NT2/D1 (cell line): ENCODE data around the gene APOA5.

Experiments used
- SUZ12 ChIP-seq: IDR thresholded peaks from 2 replicates; pipeline ENCODE4 v1.6.1; 2011; ENCODE audit not compliant: insufficient read length, insufficient read depth; ENCODE audit errors: extremely low read depth
- YY1 ChIP-seq: IDR thresholded peaks from 2 replicates; pipeline ENCODE4 v1.6.1; 2011; ENCODE audit not compliant: insufficient read length, insufficient read depth
- ZNF274 ChIP-seq: IDR thresholded peaks from 2 replicates; pipeline ENCODE4 v1.6.1; 2011; ENCODE audit warnings: mild to moderate bottlenecking, low read depth, low read length

DNA sequence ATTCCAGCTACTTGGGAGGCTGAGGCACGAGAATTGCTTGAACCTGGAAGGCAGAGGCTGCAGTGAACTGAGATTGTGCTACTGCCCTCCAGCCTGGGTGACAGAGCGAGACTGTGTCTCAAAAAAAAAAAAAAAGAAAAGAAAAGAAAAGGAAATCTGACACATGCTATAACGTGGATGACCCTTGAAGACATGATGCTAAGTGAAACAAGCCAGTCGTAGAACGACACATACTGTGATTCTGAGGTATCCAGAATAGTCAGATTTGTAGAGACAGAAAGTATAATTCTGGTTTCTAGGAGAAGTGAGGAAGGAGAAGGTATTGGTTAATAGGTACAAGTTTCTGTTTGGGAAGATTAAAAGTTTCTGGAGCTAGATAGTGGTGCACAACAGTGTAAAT lies 6.7 kb upstream of the APOA5 start:
- no peak for TF ChIP-seq ZNF274
- TF ChIP-seq SUZ12: no peak
- no peak for TF ChIP-seq YY1
